ENCODE measurements around the gene KLHL3.
"Not testable (repeated sequence)": the region's sequence is repeated elsewhere in the genome, so short reads cannot be mapped to it uniquely, and the experiment has no call there.

Gene KLHL3, protein sequence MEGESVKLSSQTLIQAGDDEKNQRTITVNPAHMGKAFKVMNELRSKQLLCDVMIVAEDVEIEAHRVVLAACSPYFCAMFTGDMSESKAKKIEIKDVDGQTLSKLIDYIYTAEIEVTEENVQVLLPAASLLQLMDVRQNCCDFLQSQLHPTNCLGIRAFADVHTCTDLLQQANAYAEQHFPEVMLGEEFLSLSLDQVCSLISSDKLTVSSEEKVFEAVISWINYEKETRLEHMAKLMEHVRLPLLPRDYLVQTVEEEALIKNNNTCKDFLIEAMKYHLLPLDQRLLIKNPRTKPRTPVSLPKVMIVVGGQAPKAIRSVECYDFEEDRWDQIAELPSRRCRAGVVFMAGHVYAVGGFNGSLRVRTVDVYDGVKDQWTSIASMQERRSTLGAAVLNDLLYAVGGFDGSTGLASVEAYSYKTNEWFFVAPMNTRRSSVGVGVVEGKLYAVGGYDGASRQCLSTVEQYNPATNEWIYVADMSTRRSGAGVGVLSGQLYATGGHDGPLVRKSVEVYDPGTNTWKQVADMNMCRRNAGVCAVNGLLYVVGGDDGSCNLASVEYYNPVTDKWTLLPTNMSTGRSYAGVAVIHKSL

DNA sequence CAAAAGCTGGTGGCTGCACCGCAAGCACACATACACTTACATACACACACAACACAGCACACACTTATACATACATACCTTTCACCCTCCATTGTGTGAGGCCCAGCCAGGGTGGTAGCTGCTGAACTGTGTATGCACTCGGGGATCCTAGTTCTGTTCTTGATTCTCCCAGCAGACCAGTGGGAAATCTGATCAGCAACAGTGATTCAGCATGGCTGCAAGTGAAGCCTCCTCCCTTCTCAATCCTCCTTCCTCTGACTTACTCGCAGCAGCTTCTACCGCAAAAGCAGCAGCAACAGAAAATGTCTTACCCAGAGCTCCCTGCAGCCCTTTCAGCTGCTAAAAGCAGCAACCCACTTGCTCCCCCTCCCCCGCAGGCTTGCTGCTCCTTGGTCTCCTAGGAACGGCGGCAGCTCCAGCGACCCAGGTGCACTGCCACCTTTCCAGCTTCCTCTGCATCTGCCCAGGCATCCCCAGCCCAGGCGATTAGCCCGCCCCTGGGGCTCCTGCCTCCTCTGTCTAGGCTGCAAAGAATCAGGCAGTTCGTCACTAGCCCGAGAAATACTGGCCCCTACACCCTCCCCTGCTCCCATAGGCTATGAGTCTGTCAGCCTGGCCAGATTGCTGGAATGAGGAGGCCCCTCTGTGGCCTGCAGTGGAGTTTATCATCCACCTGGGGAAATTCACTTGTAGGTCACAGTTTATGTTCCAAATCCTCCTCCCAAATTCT is at the start of gene KLHL3:
TSS of gene KLHL3 (minus strand) at position 535 of the 730 bp plus-strand sequence. CDS start at position 92, 443 bp downstream.
- peak; percentile 63 for DNase-seq

DNA sequence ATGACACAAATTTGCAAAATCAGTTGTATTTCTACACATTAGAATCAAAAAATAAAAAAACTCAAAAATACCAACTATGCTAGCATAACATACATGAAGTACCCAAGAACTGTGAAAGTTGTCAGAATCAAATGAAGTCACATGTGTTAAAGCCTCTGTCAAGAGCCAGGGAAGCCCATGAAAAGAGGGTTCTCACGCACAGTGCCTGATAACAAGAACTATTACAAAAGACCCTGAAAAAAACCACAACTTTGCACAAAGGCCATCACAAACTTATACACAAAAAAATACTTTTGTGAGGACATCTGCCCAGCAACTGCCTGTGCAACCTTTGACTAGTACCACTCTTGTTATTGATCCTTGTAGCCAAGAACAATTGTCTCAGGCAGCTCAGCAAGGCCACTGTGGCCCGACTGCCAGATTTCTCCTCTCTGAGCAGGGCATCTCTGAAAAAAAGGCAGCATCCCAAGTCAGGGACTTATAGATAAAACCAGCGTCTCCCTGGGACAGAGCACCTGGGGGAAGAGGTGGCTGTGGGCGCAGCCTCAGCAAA is 47.2 kb upstream of the KLHL3 start:
- no peak for DNase-seq

DNA sequence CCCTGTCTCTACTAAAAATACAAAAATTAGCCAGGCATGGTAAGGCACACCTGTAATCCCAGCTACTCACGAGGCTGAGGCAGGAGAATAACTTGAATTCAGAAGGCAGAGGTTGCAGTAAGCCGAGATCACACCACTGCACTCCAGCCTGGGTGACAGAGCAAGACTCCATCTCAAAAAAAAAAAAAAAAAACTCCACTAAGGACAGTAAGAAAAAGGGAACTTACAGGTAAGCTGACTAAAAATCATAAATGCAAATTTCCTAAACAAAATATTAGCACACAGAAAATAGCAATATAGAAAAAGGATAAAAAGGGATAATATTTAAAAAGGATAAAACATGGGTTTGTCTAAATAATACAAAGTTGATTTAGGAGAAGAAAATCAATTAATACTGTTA is 46.2 kb upstream of the KLHL3 start:
- no peak for DNase-seq

DNA sequence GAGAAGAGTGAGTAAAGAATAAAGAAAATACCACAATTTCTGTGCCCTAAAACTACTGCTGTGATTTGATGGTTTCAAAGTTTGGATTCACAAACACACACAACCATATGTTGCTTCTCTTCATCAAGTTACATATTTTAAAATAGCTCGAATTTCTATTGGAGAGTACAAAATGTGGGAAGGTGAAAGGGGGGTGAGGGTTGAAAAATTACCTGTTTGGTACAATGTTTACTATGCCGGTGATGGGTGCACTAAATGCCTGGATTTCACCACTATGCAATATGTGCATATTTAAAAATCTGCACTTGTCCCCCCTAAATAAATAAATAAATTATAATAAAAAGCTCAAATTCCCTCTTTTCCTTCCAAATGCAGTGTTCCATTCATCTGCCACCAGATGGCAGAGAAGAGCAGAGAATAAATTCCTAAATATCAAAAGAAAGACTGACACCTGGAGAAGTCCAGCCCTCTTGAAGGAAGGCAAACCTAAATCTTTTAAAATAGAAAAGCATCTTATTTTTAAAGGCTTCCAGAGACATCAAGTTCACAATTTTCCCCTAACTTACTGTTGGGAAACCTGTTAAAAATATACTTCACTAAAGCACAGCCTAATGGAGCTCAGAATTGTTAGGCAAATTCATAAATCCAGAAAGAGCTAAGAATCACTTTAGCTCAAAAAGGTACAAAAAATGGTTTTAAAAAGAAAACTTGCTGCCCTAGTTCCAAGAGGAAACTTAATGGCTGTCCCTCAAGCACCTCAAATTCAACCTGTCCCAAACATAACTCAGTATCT is 43.1 kb upstream of the KLHL3 start:
- DNase-seq, result peak; percentile 30

DNA sequence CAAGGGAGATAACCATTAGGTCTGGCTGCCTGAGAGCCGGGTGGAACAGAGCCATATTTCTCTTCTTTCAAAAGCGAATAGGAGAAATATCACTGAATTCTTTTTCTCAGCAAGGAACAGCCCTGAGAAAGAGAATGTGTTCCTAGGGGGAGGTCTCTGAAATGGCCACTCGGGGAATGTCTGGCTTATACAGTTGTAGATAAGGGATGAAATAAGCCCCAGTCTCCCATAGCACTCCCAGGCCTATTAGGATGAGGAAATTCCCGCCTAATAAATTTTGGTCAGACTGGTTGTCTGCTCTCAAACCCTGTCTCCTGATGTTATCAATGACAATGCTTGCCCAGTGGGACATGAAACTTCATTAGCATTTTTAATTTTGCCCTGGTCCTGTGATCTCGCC is 32.0 kb upstream of the KLHL3 start:
- not testable (repeated sequence) for DNase-seq

DNA sequence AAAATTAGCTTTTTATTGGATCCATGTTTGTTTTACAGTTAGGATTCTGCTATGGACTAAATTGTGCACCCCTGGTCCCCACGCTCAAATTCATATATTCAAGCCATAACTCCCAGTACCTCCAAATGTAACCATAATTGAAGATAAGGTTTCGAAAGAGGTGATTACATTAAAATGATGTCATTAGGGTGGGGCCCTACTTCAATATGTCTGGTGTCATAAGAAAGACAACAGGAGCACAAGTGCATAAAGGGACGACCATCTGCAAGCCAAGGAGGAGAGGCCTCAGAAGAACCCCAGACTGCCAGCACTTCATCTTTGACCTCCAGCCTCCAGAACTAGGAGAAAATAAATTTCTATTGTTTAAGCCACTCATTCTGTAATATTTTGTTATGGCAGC is 25.7 kb upstream of the KLHL3 start:
- DNase-seq, result no peak

DNA sequence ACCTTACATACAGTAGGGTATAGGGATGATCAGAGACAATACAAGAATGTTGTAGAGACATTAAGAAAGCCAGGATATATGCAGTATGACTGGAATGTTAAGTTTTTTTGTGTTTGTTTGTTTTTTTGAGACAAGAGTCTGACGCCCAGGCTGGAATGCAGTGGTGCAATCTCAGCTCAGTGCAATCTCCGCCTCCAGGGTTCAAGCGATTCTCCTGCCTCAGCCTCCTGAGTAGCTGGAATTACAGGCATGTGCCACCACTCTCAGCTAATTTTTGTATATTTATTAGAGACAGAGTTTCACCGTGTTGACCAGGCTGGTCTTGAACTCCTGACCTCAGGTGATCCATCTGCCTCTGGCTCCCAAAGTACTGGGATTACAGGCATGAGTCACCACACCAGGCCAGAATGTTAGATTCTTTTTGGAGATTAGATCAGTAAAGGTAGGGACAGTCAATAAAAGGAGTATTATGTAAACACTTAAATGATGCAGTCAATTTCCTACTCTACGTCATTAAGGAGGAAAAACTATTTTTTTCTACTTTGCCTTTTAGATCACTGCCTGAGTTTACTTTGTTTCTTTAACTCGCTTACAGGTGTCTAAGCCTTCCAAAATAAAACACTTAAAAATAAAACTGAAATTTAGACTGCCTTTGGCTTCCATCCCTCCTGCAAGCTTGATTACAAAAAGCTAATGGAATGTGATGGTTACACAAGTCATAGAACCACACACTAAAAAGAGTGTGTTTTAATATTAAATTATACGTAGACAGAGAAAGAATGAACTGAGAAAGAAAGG is 25.0 kb upstream of the KLHL3 start:
- no peak for DNase-seq

DNA sequence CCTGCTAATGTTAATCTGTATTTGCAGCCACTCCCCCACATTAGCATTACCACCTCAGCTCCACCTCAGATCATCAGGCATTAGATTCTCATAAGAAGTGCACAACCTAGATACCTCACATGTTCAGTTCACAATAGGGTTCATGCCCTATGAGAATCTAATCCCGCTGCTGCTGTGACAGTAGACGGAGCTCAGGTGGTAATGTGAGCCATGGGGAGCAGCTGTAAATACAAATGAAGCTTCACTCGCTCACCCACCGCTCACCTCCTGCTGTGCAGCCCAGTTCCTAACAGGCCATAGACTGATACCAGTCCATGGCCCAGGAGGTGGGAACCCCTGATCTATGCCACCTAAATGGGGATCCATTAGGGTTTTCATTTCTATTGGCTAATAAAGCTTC is 24.4 kb upstream of the KLHL3 start:
- DNase-seq, result no peak

DNA sequence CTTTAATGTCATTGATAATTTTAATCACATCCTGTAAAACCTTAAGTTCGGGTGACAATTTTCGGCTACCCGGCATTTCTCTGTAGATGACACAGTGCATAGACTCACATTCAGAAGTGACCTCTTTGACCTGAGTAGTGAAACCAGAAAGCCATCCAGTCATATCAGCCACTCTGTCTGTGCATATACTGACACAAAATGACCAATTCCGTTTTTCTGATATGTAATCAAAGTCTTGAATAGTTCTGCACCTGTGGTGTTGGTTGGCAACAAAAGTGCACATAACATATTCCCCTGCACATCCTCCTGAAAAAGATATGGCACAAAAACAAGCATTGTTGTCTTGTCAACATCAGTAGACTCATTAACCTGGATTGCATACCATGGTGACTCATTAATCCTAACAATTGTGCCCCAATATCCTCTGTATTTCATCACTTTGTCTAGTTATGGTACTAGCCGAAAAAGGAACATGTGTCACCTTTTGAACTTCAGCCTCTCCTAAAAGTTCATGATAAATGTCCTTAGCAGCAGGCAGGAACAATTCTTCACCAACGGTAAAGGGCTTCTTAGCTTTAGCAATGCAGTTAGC is 22.9 kb upstream of the KLHL3 start:
- no peak for DNase-seq

DNA sequence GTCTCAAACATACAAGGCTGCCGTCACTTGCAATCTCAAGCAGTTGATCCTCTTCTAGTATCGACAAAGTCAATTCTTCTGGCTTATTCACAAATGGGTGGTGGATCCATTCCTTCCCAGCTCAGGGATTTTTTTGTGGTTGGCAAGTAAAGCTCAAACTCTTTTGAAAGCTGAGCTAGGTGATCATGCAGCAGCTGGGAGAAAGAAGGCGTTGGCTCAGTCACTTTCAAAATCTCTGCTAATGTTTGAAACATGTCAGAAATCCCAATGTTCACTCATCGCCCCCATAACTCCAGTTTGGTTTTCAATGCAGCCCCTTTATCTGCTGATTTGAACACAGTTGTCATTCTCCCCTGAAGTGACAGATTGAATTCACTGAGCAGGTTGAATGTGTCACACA is 22.2 kb upstream of the KLHL3 start:
- DNase-seq, result no peak

DNA sequence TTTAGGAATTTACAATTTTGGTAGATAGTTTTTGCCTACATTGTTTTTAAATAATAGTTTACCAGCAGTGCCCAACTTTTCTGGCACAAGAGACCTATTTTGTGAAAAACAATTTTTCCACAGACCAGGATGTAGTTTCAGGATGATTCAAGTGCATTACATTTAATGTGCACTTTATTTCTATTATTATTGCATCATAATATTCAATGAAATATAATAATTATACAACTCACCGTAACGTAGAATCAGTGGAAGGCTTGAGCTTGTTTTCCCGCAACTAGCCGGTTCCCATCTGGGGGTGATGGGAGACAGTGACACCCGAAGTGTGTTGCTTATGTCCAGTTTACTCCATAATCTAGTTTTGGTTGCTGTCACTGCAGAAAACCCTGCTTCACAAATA is 21.7 kb upstream of the KLHL3 start:
- DNase-seq, result no peak

DNA sequence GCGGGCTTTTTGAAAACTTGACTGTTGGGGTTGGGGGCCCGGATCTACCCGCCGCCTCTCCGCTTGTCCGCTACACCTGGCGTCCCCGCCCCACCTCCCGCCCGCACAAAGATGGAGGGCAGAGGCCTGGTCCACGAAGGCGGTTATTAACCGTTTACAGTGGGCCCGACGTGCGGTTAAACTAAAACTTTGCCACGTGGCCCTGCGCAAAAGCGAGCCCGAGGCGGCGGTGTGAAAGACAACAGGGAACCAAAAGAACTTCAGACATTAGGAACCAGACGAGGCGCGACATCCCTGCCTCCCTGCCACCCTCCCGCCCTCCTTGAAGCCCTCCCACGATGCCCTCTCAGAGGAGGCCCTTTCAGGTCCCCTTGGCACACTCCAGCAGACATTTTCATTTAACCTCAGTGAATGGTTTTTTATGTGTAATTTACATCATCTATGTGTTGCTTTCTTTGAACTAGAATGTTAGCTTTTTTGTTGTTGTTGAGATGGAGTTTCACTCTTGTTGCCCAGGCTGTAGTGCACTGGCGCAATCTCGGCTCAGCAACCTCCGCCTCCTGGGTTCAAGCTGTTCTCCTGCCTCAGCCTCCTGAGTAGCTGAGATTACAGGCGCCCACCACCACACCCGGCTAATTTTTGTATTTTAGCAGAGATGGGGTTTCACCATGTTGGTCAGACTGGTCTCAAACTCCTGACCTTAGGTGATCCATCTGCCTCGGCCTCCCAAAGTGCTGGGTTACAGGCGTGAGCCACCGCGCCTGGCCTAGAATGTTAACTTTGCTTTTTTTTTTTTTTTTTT is 19.3 kb upstream of the KLHL3 start:
- DNase-seq, result peak; percentile 63

DNA sequence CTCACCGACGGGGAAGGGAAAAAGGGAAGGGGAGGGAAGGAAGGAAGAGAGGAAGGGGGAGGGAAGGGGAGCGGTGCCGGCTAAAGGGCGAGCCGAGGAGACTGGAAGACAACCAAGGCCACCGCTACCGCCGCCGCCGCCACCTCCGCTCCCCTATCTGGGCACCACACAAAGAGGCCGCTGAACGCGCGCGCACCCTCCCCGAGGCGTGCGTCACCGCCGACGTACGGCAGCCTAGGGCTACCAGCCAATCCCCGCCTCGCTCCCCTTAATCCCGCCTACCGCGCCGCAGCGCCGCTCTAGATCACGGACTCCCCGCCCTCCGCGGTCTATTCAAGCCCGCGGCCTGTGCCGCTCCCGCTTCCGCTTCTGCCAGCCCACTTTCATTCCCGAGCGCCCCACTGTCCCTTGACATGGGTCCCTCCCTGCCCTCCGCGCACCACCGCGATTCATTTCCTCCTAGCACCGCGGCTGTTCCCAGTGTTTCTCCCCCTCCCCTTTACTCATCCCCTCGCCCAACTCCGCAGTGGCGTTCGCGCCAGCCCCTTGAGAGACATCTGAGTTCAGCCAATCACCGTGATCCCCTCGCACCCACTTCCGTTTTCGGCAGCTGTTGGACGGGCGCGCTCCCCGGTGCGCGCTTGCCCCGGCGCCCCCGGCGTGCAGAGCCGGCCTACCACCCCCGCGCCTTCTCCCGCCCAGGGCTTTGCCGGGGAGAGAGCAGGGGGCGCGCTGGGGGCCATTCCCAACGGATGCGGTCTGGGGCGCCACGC is 18.5 kb upstream of the KLHL3 start, which contains the start of gene HNRNPA0:
TSS of gene HNRNPA0 (minus strand) at position 176 of the 773 bp plus-strand sequence. CDS start 297 bp downstream, outside the sequence.
- peak; percentile 95 for DNase-seq

DNA sequence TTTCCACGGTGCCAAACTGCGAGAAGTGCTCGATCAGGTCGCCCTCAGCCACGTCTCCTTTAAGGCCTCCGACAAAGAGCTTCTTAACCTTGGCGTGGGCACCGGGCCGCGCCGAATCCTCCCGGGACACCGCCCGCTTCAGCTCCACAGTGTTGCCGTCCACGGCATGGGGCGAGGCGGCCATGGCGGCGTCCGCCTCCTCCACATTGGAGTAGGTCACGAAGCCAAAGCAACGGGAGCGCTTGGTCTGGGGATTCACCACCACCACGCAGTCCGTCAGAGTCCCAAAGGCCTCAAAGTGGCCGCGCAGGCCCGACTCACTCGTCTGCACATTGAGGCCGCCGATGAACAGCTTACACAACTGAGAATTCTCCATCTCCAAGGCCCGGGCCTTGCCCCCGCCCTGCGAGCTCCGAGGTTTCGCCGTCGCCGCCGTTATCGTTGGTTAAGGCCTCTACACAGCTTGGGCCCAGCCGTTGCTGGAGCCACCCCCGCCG is 17.9 kb upstream of the KLHL3 start:
- DNase-seq, result no peak

DNA sequence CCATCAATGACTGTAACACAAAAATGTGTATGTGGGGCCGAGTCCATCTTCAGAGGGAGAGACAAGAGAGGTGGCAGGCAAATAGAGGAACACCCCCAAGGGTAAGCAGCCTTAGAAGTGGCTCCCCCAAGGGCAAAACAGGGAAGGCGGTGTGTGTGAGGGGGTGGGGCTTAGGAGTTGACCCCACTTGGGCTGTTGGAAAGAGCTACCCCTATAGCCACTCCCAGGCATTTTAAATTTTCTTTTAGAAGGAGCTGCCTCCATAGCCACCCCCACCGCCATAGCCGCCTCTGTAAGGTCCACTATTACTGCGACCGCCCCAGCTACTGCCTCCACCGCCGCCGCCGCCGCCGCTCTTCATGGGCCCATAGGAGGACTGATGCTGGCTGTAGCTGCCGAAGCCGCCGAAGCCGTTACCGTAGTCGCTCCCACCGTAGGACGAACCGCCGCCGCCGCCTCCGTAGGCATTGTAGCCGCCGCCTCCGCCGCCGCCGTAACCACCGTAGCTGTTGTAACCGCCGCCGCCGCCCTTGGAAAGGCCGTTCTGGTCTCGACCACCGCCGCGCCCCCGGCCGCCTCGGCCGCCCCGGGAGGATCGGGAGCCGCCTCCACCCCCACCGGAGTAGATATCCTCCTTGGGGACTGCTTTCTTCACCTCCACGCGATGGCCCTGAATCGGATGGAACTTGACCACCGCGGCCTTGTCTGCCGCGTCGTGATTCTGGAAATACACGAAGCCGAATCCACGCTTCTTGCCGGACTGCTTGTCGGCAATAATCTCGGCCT is 17.2 kb upstream of the KLHL3 start:
- no peak for DNase-seq

DNA sequence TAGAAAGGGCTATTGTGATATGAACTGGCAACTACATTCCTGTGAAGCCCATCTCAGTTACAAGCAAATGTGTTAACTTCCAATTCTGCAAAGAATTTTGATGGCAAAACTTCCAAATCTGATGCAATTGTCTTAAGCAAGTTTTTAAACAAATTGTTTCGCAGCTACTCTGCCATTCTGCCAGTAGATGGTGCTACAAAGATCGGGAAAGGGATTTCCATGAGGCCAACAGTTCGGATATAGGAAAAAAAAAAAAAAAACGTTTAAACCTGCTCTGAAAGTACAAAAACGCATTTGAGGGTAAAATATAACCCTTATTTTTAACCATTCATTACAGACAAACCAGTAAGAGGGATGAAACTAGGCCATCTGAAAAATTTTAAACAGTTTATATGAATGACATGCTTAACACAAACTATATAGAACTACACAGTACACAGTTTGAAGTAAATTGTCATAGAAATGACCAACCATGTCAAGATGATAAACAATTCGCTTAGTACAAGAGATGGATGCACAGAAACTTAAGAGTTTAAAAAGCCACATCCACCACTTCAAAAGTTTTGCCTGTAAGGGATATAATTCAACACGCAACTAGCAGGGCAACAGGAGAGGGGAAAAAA is 16.1 kb upstream of the KLHL3 start:
- peak; percentile 50 for DNase-seq

DNA sequence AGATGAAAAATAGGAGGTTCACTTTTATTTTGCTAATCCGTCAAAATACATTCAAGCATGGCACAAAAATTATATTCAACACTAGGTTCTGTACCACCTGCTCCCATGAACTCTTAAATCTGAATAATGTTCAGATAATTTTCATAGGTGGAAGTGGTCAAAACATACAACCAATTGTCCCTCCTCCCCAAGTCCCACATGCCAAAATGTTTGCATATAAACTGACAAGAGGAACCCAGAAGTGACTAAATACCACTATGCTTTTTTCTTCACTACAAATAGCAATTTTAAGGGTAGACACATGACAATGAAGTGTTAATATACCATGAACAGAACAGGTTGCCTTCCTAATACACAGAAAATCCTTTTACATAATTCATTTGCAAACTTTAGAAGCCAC is 14.5 kb upstream of the KLHL3 start:
- DNase-seq, result no peak

DNA sequence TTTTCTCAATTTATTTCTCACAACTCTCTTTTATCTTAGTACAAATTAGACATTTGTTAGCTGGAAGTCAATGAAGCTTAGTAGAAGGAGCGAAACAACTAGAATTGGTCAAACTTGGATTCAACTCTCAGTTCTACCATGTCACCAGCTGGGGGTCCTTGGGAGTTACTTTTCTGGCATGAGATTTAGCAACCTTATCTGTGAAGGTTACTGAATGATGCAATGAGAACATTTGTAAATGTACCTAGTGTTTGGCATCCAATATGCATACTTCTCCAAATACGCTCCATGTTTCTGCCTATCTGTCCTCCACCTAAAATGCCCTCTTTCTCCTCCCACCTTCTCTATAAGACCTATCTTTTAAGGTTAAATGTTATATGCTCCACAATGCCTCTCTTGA is 12.0 kb upstream of the KLHL3 start:
- DNase-seq, result no peak

All from NCI-H2227 treated with DMSO at 0.1 percent for 48 hours (cell line).